H1 (cell line): ENCODE results near the gene CEP135.

Experiments
- EP300 ChIP-seq, 2 experiments: IDR thresholded peaks; 1 replicate in 1 of 2; 2 replicates in 1 of 2; pipeline ENCODE4 v1.6.1; 2011 to 2012; ENCODE audit warnings: low read depth in 2 of 2, low read length in 2 of 2, mild to moderate bottlenecking in 2 of 2, borderline replicate concordance in 1 of 2, inconsistent platforms in 1 of 2, moderate library complexity in 1 of 2
- EZH2 ChIP-seq: fragments of 200-600 bp; sonication (generic); IDR thresholded peaks from 2 replicates; pipeline ENCODE4 v1.7.1; 2012; ENCODE audit warnings: low read depth, mild to moderate bottlenecking, moderate library complexity, low read length, inconsistent platforms; ENCODE audit not compliant: severe bottlenecking
- MAFK ChIP-seq: IDR thresholded peaks from 2 replicates; pipeline ENCODE4 v1.6.1; 2012; ENCODE audit warnings: low read depth, mild to moderate bottlenecking, improper control_type of control experiment, low read length
- POLR2A ChIP-seq, 2 experiments: IDR thresholded peaks; 1 replicate in 1 of 2; 2 replicates in 1 of 2; pipeline ENCODE4 v1.6.1; 2011; ENCODE audit warnings: low read depth in 2 of 2, low read length in 2 of 2, mild to moderate bottlenecking in 2 of 2; ENCODE audit errors: control extremely low read depth in 1 of 2
- RFX5 ChIP-seq: IDR thresholded peaks from 2 replicates; pipeline ENCODE4 v1.6.1; 2011; ENCODE audit warnings: low read depth, low read length, improper control_type of control experiment, borderline replicate concordance
- RNF2 ChIP-seq: fragments of 200-900, 300-1000 bp; sonication (generic); IDR thresholded peaks from 2 replicates; pipeline ENCODE4 v1.7.1; 2016; ENCODE audit warnings: borderline replicate concordance, low read depth, mild to moderate bottlenecking, antibody characterized with exemption, low read length; ENCODE audit not compliant: poor library complexity, severe bottlenecking; ENCODE audit errors: missing control alignments
- SIN3A ChIP-seq, 2 experiments: IDR thresholded peaks in 1 of 2; conservative IDR thresholded peaks in 1 of 2; 2 replicates each; pipeline ENCODE4 v1.6.1; 2011 to 2012; ENCODE audit warnings: low read length in 2 of 2, improper control_type of control experiment in 1 of 2, low read depth in 1 of 2, mild to moderate bottlenecking in 1 of 2
- TF ChIP-seq, protein P1 (sequence below), 3 experiments: IDR thresholded peaks; 1 replicate in 2 of 3; 2 replicates in 1 of 3; pipeline versions ENCODE4 v1.5.1 to v1.6.1; 2011; ENCODE audit warnings: low read length in 3 of 3, mild to moderate bottlenecking in 3 of 3, inconsistent platforms in 2 of 3, low read depth in 1 of 3, moderate library complexity in 1 of 3; ENCODE audit not compliant: insufficient read depth in 1 of 3; ENCODE audit errors: control extremely low read depth in 1 of 3

DNA sequence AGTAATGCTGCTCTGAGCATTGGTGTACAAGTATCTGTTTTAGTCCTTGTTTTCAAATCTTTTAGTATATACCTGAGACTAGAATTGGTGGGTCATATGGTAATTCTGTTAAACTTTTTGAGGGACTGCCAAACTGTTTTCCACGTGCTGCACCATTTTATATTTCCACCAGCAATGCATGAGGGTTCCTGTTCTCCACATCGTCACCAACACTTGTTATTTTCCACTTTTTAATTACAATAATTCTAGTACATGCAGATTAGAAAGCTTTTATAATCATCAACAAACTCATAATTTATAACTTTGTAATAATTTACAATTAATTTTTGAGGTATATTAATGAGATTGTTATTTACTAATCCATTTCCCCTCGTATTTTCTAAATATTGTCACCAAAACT, 79.4 kb downstream of the CEP135 start:
- no peak for TF ChIP-seq SIN3A (conservative IDR thresholded peaks at IDR 0.05 in 1 of 2, IDR thresholded peaks at IDR 0.05 in 1 of 2; ENCODE audit: low read depth in 1 of 2, low read length in 2 of 2)
- TF ChIP-seq EZH2 = no peak
- no peak for TF ChIP-seq EP300 (IDR thresholded peaks at IDR 0.05; ENCODE audit: borderline replicate concordance in 1 of 2, low read depth in 2 of 2, low read length in 2 of 2)
- TF ChIP-seq MAFK = no peak
- TF ChIP-seq RFX5 = no peak
- no peak for TF ChIP-seq RNF2
- TF ChIP-seq, protein P1, sequence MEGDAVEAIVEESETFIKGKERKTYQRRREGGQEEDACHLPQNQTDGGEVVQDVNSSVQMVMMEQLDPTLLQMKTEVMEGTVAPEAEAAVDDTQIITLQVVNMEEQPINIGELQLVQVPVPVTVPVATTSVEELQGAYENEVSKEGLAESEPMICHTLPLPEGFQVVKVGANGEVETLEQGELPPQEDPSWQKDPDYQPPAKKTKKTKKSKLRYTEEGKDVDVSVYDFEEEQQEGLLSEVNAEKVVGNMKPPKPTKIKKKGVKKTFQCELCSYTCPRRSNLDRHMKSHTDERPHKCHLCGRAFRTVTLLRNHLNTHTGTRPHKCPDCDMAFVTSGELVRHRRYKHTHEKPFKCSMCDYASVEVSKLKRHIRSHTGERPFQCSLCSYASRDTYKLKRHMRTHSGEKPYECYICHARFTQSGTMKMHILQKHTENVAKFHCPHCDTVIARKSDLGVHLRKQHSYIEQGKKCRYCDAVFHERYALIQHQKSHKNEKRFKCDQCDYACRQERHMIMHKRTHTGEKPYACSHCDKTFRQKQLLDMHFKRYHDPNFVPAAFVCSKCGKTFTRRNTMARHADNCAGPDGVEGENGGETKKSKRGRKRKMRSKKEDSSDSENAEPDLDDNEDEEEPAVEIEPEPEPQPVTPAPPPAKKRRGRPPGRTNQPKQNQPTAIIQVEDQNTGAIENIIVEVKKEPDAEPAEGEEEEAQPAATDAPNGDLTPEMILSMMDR (IDR thresholded peaks at IDR 0.05; ENCODE audit: control extremely low read depth in 1 of 3, insufficient read depth in 1 of 3, low read depth in 1 of 3, low read length in 3 of 3) = no peak
- no peak for TF ChIP-seq POLR2A (IDR thresholded peaks at IDR 0.05; ENCODE audit: control extremely low read depth in 1 of 2, low read depth in 2 of 2, low read length in 2 of 2)
